ENCODE measurements around the gene METTL5.
"Not testable (repeated sequence)": the region's sequence is repeated elsewhere in the genome, so short reads cannot be mapped to it uniquely, and the experiment has no call there.

DNA sequence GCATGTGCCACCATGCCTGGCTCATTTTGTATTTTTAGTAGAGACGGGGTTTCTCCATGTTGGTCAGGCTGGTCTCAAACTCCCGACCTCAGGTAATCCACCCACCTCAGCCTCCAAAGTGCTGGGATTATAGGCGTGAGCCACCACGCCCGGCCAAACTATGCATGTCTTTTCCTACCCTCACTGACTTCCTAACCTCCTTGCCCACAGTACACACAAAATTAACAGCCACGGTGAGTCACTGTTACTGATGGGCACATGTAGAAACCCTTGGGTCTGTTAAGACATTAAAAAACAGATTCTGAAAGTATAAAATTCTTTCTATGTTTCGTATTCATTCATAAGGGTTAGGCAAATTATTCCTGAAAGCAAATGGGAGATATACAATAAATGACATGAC, 4.6 kb downstream of the METTL5 start:
- TF ChIP-seq EZH2 (IDR thresholded peaks at IDR 0.05; ENCODE audit: borderline replicate concordance); CTCF (IDR thresholded peaks at IDR 0.05; ENCODE audit: poor library complexity): not testable (repeated sequence)
